Stimulated activated naive CD4-positive, alpha-beta T cell (primary cell): ENCODE measurements around the gene TMEM39A.

ENCODE experiments used
- DNase-seq, 6 experiments: peaks; one replicate each; lab custom pipeline; 2025; lab: John Stamatoyannopoulos, UW

The TMEM39A gene

DNA sequence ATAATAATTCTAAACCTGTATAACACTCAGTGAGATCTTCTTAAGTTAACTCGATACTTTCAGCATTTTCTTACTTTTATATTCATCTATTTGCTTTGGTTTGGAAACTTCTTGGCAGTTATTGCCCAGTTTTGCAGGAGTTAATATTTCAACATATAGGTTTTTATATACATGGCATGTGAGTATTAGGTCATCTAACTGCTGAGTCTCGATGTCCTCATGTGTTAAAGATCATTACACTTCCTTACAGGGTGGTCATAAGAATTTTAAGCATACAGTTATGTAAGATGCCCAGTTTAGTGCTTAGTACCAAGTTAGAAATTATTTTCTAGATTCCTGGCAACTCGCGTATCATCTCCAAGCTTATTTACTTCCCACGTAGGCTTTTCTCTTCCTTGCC is 62.9 kb downstream of the TMEM39A start:
- no peak for DNase-seq

DNA sequence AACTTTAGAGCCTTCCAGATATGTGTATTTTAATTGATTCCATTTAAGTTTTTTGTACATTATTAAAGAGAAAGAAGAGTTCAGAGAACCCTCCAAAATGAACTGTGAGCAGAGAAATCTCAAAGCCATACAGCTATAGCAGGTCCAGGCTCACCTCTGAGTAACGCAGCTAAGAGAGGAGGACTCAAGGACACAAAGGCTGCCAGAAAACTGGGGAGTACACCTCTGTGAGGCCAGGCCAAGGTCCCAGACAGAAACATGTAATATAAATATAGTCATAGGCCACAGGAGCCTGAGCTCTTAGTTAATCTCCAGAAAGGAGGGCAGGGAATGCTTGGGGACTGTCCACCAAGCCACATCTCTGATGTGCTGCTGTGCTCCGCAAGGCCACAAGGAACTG is 66.5 kb downstream of the TMEM39A start:
- DNase-seq, result no peak

DNA sequence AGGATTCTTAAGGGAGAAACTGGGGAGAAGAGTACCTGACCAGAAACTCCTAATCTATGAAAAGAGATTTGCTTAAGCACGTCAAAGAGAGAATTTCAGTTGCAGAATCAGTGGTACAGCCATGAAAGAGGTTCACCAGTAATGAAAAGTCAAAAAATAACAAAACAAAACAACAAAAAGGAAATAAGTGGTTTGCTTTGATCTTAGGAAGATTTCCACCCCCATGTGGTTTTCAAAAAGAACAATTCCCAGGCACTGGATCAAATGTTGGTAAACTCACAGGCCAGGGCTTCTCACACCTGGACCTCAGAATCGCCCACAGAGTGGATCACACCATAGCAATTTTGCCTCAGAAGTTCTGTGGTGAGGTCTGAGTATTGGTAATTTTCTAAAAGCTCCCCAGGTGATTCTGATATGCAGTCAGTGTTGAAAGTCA is 67.5 kb downstream of the TMEM39A start:
- no peak for DNase-seq

DNA sequence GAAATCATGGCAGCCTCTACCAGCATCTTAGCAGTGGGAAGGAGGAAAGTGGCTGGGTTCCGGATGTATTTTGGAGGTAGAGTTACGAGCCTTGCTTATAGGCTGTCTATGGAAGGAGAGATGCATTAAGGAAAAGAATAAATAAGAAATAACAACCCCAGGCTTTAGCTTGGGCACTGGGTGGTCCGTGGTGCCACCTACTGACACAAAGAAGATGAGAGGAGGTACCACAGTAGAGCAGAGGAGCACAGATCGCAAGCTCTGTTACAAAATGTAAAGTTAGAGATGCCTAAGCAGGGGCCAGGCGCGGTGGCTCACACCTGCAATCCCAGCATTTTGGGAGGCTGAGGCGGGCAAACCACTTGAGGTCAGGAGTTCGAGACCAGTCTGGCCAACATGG is 74.8 kb downstream of the TMEM39A start:
- no peak for DNase-seq

DNA sequence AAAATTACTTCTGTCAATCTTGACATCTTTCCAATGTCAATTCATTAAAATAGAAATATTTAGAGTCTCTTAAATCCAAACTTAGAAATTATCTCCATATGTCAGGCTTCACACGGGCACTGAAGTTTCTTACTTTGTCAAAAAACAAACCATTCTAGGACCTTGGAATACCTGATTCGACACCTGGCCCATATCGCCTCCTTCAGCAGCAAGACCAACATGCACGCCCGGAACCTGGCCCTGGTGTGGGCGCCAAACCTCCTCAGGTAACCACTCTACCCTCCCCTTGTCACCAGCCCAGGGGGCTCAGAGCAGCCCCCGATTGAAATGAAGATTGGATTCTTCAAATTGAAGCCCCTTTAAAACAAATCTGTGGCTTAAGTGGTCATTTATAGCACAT is 81.3 kb downstream of the TMEM39A start:
- DNase-seq, result no peak

DNA sequence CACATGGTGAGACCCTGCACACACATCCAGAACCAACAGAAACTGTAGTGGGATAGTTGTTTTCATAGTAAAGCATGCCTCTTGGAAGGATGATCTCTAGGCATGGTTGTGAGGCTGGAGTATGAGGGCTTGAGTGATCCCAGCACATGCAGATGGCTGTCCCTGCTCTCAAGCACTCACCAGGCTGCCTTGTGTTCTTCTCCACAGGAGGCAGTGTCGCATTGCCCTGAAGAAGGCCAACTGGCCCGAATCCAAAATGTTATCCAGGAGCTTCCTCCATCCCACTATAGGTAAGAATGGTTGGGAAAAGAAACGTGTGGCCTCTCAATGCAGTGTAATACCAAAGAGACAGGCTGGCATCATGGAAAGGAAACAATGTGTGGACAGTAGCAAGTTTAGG is 82.7 kb downstream of the TMEM39A start:
- no peak for DNase-seq
